ENCODE data around the gene GON4L.

DNA sequence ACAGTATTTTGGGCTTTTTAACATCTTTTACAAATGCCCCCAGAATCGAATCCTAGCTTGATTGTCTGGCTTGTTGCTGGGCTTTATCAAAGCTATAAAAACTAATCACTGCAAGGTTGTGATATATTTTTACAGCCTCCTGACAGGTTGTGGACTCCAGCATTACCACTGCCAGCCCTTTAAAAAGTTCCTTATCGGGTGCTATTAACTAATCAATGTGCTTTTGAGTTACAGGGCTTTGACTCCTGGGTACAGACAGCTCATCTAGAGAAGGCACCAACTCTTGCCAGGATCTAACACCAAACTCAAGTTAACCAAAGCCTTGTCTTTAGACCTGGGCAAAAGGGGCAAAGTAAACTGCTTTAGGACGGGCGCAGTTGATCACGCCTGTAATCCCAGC is 16.6 kb downstream of the GON4L start:
- TF ChIP-seq TEAD1 (CRISPR knock-in tag; IDR thresholded peaks at IDR 0.05) (no peak), CTCF (IDR thresholded peaks at IDR 0.05) (no peak), FOXJ3 (CRISPR knock-in tag; IDR thresholded peaks at IDR 0.05; ENCODE audit: borderline replicate concordance) (no peak), TCF7 (CRISPR knock-in tag; IDR thresholded peaks at IDR 0.05; ENCODE audit: low read depth) (no peak), SMAD3 (CRISPR knock-in tag; IDR thresholded peaks at IDR 0.05; ENCODE audit: borderline replicate concordance) (no peak), CBFB (CRISPR knock-in tag; IDR thresholded peaks at IDR 0.05; ENCODE audit: low read depth) (no peak), TEAD4 (CRISPR knock-in tag; IDR thresholded peaks at IDR 0.05) (no peak), ZNF423 (CRISPR knock-in tag; IDR thresholded peaks at IDR 0.05) (no peak), ZNF425 (CRISPR knock-in tag; conservative IDR thresholded peaks at IDR 0.05) (no peak), ARID4B (CRISPR knock-in tag; IDR thresholded peaks at IDR 0.05; ENCODE audit: borderline replicate concordance) (no peak), ETV6 (CRISPR knock-in tag; IDR thresholded peaks at IDR 0.05) (no peak), ZSCAN18 (CRISPR knock-in tag; IDR thresholded peaks at IDR 0.05) (no peak)
- TF ChIP-seq, protein P1, sequence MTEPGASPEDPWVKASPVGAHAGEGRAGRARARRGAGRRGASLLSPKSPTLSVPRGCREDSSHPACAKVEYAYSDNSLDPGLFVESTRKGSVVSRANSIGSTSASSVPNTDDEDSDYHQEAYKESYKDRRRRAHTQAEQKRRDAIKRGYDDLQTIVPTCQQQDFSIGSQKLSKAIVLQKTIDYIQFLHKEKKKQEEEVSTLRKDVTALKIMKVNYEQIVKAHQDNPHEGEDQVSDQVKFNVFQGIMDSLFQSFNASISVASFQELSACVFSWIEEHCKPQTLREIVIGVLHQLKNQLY (CRISPR knock-in tag; IDR thresholded peaks at IDR 0.05), result no peak
- TF ChIP-seq, protein P2, sequence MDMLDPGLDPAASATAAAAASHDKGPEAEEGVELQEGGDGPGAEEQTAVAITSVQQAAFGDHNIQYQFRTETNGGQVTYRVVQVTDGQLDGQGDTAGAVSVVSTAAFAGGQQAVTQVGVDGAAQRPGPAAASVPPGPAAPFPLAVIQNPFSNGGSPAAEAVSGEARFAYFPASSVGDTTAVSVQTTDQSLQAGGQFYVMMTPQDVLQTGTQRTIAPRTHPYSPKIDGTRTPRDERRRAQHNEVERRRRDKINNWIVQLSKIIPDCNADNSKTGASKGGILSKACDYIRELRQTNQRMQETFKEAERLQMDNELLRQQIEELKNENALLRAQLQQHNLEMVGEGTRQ (CRISPR knock-in tag; IDR thresholded peaks at IDR 0.05), result no peak
